T-cell (primary cell): Measurements from ENCODE around the gene RAPSN. TPM values are rescaled to one million over a fixed set of nuclear protein-coding genes. Genes with fewer than 3 reads are reported as not detected.

ENCODE experiments used
- ATAC-seq, 4 experiments: fragments of 200-7000 bp in 3 of 4; fragments of 150-1000 bp in 1 of 4; cut with Tn5 transposase; replicated peaks in 1 of 4; 1 replicate in 3 of 4; 2 replicates in 1 of 4; pipeline ENCODE4 v1.10.0; 2021; ENCODE audit warnings: moderate library complexity in 3 of 4, mild to moderate bottlenecking in 2 of 4, moderate number of reproducible peaks in 1 of 4
- CTCF ChIA-PET, 2 donors: fragments of 300-600 bp; sonication (Branson Sonifier 250); formaldehyde crosslinking; loops; one replicate each; lab custom pipeline; 2022; ENCODE audit warnings: antibody characterized with exemption in 2 of 2; lab: Charles Lee
- POLR2A ChIA-PET, 2 donors: fragments of 300-600 bp; sonication (Branson Sonifier 250); formaldehyde crosslinking; loops; one replicate each; lab custom pipeline; 2022; ENCODE audit warnings: antibody characterized with exemption in 2 of 2; lab: Charles Lee
- DNase-seq, 35 experiments: peaks; one replicate each; pipeline versions ENCODE4 v3.0.0 to v3.0.0-alpha.2; 2013 to 2023
- H3K27ac ChIP-seq: one replicate; pipeline ENCODE4 v1.5.1; 2013; ENCODE audit warnings: low read length
- H3K27me3 ChIP-seq, 2 experiments: replicated peaks in 1 of 2; 1 replicate in 1 of 2; 2 replicates in 1 of 2; pipeline versions ENCODE4 v1.6.1 to v1.7.0; 2013; ENCODE audit warnings: low read length in 1 of 2, mixed read lengths in 1 of 2; ENCODE audit not compliant: control insufficient read depth in 2 of 2, insufficient read depth in 2 of 2; ENCODE audit errors: extremely low read depth in 1 of 2
- H3K36me3 ChIP-seq, 2 donors: 1 replicate in 1 of 2; 2 replicates in 1 of 2; pipeline versions ENCODE4 v1.6.1 to v1.7.0; 2013; ENCODE audit warnings: low read length in 1 of 2; ENCODE audit not compliant: control insufficient read depth in 2 of 2, insufficient read depth in 1 of 2; ENCODE audit errors: extremely low read depth in 1 of 2
- H3K4me1 ChIP-seq, 2 experiments: 1 replicate in 1 of 2; 2 replicates in 1 of 2; pipeline versions ENCODE4 v1.6.1 to v1.7.0; 2013; ENCODE audit warnings: low read length in 2 of 2, mixed read lengths in 1 of 2; ENCODE audit not compliant: insufficient read depth in 2 of 2, control insufficient read depth in 1 of 2; ENCODE audit errors: extremely low read depth in 1 of 2
- H3K4me3 ChIP-seq, 2 donors: 1 replicate in 1 of 2; 2 replicates in 1 of 2; pipeline versions ENCODE4 v1.5.1 to v1.7.0; 2013; ENCODE audit warnings: mild to moderate bottlenecking in 2 of 2, low read length in 1 of 2, moderate library complexity in 1 of 2; ENCODE audit not compliant: control insufficient read depth in 1 of 2; ENCODE audit errors: extremely low read depth in 1 of 2
- H3K9me3 ChIP-seq: 2 replicates; pipeline ENCODE4 v1.7.0; 2013
- H3K27ac Mint-ChIP-seq, 2 donors: one replicate each; pipeline ENCODE4 v1.8.0; 2020 to 2021; ENCODE audit warnings: mild to moderate bottlenecking in 2 of 2, mixed read lengths in 2 of 2
- H3K27me3 Mint-ChIP-seq, 2 donors: one replicate each; pipeline ENCODE4 v1.8.0; 2021 to 2022; ENCODE audit warnings: mixed read lengths in 2 of 2
- H3K36me3 Mint-ChIP-seq: one replicate; pipeline ENCODE4 v1.8.0; 2021; ENCODE audit warnings: mixed read lengths
- H3K4me1 Mint-ChIP-seq, 3 donors: one replicate each; pipeline ENCODE4 v1.8.0; 2020 to 2022; ENCODE audit warnings: mixed read lengths in 3 of 3, mild to moderate bottlenecking in 1 of 3
- H3K4me3 Mint-ChIP-seq, 3 donors: one replicate each; pipeline ENCODE4 v1.8.0; 2020 to 2022; ENCODE audit warnings: mild to moderate bottlenecking in 3 of 3, mixed read lengths in 3 of 3, moderate library complexity in 3 of 3
- H3K9me3 Mint-ChIP-seq, 3 donors: one replicate each; pipeline ENCODE4 v1.8.0; 2020 to 2022; ENCODE audit warnings: mixed read lengths in 3 of 3
- WGBS: methylation state at CpG from one replicate; pipeline ENCODE4 v1.1.5; 2013; ENCODE audit warnings: missing lambda C conversion rate; ENCODE audit not compliant: insufficient coverage; 5-methylcytosine and 5-hydroxymethylcytosine counted together
- total RNA-seq, 35 experiments: library from RNA in 6 of 35; stranded (reverse) in 6 of 35; fragments of 120-200 nt in 1 of 35; gene quantifications; one replicate each; pipeline versions ENCODE4 v1.2.1 to v1.2.4 and lab custom pipeline; 2013 to 2026

The RAPSN gene
- total RNA-seq, 5 donors from 2014 or later (not counting 1 experiment from before 2014, with no cell fraction given) = 1.1 to 3.4 (median 1.4) TPM

DNA sequence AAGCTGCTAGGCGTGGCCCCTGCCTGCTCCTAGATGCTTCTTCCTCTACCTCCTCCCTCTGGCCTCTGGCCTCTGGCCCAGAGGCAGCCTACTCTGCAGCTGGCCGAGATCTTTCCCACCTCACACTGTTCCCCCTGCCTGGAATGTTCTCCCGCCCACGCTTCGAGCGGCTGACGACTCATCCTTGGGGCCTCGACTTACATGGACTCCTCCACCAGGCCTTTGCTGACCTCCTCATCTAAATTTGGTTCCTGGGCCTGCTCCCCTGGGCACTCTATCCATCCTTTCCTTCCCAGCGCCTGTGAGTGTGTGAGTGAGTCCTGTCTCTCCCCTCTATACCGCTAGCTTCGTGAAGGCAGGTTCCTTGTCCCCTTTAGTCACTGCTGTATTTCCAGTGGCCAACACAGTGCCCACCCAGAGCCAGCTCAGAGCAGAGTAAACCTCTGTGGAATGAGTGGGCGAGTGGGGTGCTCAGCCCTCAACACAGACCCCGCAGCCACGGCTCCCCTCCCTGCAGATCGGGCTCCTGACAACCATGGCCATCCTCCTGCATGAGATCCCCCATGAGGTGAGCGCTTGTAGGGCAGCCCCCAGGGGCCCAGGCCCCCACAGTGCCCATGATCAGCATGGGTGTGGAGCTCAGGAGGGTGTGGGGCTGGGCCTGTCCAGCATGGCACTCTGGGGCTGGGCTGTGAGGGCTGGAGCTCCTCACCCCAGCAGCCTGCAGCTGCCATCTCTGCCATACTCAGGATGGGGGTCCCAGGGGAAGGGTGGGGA is 34.8 kb downstream of the RAPSN start:
- Histone ChIP-seq H3K36me3 (peaks cover 15 to 51% of the 10 kb centered on the region in 2 donors), H3K4me3 (no peak overlapping the region), H3K27me3 (no peaks in the 10 kb centered on the region), H3K27ac (no peak overlapping the region), H3K4me1 (peaks cover 2 to 18% of the 10 kb centered on the region in 2 experiments), H3K9me3 (no peaks in the 10 kb centered on the region)
- H3K27ac Mint-ChIP-seq = peak overlapping the region; percentile 13 to 65
- H3K4me3 Mint-ChIP-seq = no peak overlapping the region
- DNase-seq (no peak), ATAC-seq (no peak)
- peaks cover 24% of the 10 kb centered on the region for H3K36me3 Mint-ChIP-seq
- WGBS = 92% methylated on average over 8 of the region's 16 CpGs
- POLR2A ChIA-PET = interaction anchor here in 1 of 2 donors (0.6 kb wide), 1 partner anchor 172 kb away, joined by 5 read pairs; no protein-coding TSS in a partner anchor
- H3K4me1 Mint-ChIP-seq = peaks cover 6 to 11% (median 8%) of the 10 kb centered on the region in 3 donors
- no peaks in the 10 kb centered on the region for H3K27me3 Mint-ChIP-seq
- no peaks in the 10 kb centered on the region for H3K9me3 Mint-ChIP-seq
- CTCF ChIA-PET = interaction anchor here in 1 of 2 donors (1.1 kb wide), 1 partner anchor 40 kb away, joined by 5 read pairs; no protein-coding TSS in a partner anchor

GRCh38 chr11:47413351-47413750 is 35.6 kb downstream of the RAPSN start:
- Histone ChIP-seq H3K4me3 (no peak overlapping the region), H3K27ac (no peak overlapping the region), H3K4me1 (peaks cover 5 to 23% of the 10 kb centered on the region in 2 experiments), H3K36me3 (peaks cover 9 to 44% of the 10 kb centered on the region in 2 donors), H3K9me3 (no peaks in the 10 kb centered on the region), H3K27me3 (no peaks in the 10 kb centered on the region)
- H3K36me3 Mint-ChIP-seq = peaks cover 20% of the 10 kb centered on the region
- 98% methylated on average over 7 of the region's 13 CpGs for WGBS
- ATAC-seq = no peak
- H3K9me3 Mint-ChIP-seq = no peaks in the 10 kb centered on the region
- H3K27me3 Mint-ChIP-seq = no peaks in the 10 kb centered on the region
- POLR2A ChIA-PET = no interaction called here
- H3K4me1 Mint-ChIP-seq = peaks cover 12 to 15% (median 12%) of the 10 kb centered on the region in 3 donors
- CTCF ChIA-PET = interaction anchor here (0.7 kb wide), 2 partner anchors 23 to 90 kb away, joined by 3 to 5 read pairs; no protein-coding TSS in a partner anchor
- no peak overlapping the region for H3K27ac Mint-ChIP-seq
- H3K4me3 Mint-ChIP-seq = no peak overlapping the region
- DNase-seq = no peak

DNA sequence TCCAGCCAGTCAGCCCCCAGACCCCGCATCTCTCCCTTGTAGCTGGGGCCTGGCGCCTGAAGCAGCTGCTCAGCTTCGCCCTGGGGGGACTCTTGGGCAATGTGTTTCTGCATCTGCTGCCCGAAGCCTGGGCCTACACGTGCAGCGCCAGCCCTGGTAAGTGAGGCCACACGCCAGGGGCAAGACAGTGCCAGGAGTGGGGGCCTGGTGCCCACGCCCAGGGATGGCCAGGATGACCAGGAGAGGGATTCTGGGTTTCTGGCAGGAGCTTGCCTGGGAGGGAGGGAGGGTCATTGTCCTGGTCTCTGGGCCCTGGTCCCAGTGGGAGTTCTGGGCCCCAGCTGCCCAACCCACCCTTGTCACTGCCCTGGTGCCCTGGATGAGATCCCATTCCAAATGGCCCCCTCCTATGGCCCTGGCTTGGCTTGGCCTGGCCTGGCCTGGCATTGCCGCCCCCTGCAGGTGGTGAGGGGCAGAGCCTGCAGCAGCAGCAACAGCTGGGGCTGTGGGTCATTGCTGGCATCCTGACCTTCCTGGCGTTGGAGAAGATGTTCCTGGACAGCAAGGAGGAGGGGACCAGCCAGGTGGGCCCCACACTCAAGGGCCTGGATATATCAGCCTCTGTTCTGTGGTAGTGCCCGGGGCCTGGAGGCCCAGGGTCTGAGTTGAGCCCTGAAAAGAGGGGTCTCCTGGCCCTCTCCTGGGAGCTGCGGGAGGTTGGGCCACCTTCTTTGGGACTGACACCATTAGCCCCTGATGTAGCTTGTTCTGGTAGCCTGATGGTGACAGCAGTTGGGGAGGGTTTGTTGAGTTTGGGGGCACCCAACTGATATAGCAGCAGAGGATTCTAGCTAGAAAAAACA is 36.8 kb downstream of the RAPSN start:
- WGBS = 74% methylated on average over 10 of the region's 12 CpGs
- Histone ChIP-seq H3K27ac (no peak overlapping the region), H3K4me3 (no peak overlapping the region), H3K27me3 (no peaks in the 10 kb centered on the region), H3K9me3 (no peaks in the 10 kb centered on the region), H3K36me3 (peaks cover 7 to 33% of the 10 kb centered on the region in 2 donors), H3K4me1 (peaks cover 7 to 31% of the 10 kb centered on the region in 2 experiments)
- ATAC-seq (no peak), DNase-seq (peak in 23 of 35 experiments; percentile 21 to 65 (median 40))
- H3K9me3 Mint-ChIP-seq = no peaks in the 10 kb centered on the region
- ChIA-PET POLR2A (interaction anchor here (0.6 to 1.1 kb wide), 5 partner anchors 9 to 758 kb away, joined by 3 to 6 read pairs (median 4); partner anchors contain the start of gene PSMC3 (in 1 of the 2)), CTCF (interaction anchor here (0.5 to 3.3 kb wide), 17 partner anchors 8 to 1339 kb away, joined by 3 to 22 read pairs (median 4); no protein-coding TSS in a partner anchor)
- no peak overlapping the region for H3K4me3 Mint-ChIP-seq
- peaks cover 15% of the 10 kb centered on the region for H3K36me3 Mint-ChIP-seq
- no peak overlapping the region for H3K27ac Mint-ChIP-seq
- no peaks in the 10 kb centered on the region for H3K27me3 Mint-ChIP-seq
- peaks cover 19 to 22% (median 20%) of the 10 kb centered on the region in 3 donors for H3K4me1 Mint-ChIP-seq

DNA sequence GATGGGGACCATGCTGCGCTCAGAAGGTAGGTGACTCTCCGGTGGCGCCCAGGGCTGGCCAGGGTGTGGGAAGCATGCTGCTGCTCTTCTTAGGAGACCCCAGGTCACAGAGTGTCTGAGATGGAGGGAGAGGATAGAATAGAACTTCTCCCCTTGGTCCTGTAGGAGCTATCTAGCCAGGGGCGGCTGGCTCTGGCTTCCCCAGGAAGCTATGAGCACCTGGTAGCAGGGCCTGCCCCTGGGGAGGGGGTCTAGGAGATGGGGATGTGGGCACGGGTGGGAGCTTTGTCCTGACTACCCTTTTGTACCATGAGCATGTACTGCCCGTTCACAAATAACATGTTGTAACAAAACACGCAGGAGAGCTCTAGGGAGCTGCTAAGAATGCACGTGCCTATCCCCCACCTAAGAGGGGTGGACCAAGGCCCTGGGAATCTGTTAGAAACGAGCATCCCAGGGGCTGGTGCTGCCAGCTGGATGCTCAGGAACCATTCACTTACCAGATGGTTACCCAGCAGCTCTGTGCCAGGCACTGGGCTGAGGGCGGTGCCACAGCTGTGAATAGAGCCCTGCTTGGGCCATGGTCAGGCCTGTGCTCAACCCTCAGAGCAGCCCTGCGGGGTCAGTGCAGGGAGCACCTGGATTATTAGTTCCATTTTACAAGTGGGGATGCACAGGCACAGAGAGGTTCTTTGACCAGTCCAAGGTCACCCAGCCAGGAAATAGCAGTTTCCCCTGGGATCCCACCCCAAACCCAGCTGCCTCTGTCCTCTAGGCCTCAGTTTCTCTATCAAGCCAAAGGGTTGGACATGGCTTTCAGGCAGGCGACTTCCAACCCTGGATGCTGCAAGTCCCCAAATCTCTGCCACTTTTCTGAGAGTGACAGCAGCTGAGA is 38.3 kb downstream of the RAPSN start:
- Mint-ChIP-seq H3K27me3 (no peaks in the 10 kb centered on the region), H3K4me3 (peak overlapping the region in 2 of 3 donors; percentile 49 to 96), H3K27ac (peak overlapping the region in 1 of 2 donors; percentile 68), H3K9me3 (no peaks in the 10 kb centered on the region), H3K4me1 (peaks cover 24% of the 10 kb centered on the region in 3 donors), H3K36me3 (peaks cover 11% of the 10 kb centered on the region)
- 93% methylated on average over 8 of the region's 12 CpGs for WGBS
- Histone ChIP-seq H3K4me3 (no peak overlapping the region), H3K36me3 (peaks cover 5 to 30% of the 10 kb centered on the region in 2 donors), H3K27me3 (no peaks in the 10 kb centered on the region), H3K4me1 (peaks cover 7 to 35% of the 10 kb centered on the region in 2 experiments), H3K27ac (no peak overlapping the region), H3K9me3 (no peaks in the 10 kb centered on the region)
- ATAC-seq (no peak), DNase-seq (no peak)
- POLR2A ChIA-PET = interaction anchor here in 1 of 2 donors (0.5 kb wide), 1 partner anchor 105 kb away, joined by 3 read pairs; no protein-coding TSS in a partner anchor
- CTCF ChIA-PET = interaction anchor here (0.8 to 3.3 kb wide), 3 partner anchors 36 to 196 kb away, joined by 3 to 22 read pairs (median 18); partner anchors contain the start of gene DDB2 (in 1 of the 2)

- Mint-ChIP-seq H3K4me3 (peak overlapping the region; percentile 88 to 96 (median 90)), H3K9me3 (no peaks in the 10 kb centered on the region), H3K27me3 (no peaks in the 10 kb centered on the region), H3K4me1 (peaks cover 24% of the 10 kb centered on the region in 3 donors), H3K36me3 (peaks cover 7% of the 10 kb centered on the region), H3K27ac (peak overlapping the region; percentile 93 to 95)
- Histone ChIP-seq H3K36me3 (peaks cover 2 to 21% of the 10 kb centered on the region in 2 donors), H3K4me3 (peak overlapping the region in 1 of 2 donors; percentile 55), H3K4me1 (peaks cover 7 to 35% of the 10 kb centered on the region in 2 experiments), H3K27ac (peak overlapping the region; percentile 66), H3K9me3 (no peaks in the 10 kb centered on the region), H3K27me3 (no peaks in the 10 kb centered on the region)
- 93% methylated on average over 25 of the region's 31 CpGs for WGBS
- no peak for DNase-seq
- ATAC-seq = no peak
- ChIA-PET CTCF (interaction anchor here (0.8 to 3.3 kb wide), 3 partner anchors 35 to 195 kb away, joined by 3 to 22 read pairs (median 18); partner anchors contain the start of gene DDB2 (in 1 of the 2)), POLR2A (interaction anchor here in 1 of 2 donors (0.5 to 0.6 kb wide), 2 partner anchors 106 to 452 kb away, joined by 3 read pairs; no protein-coding TSS in a partner anchor)
Measured at GRCh38 chr11:47409440-47410369, 39.2 kb downstream of the RAPSN start.
